Measurements from ENCODE around the gene DHRSX.

- TF ChIP-seq CTCF (IDR thresholded peaks at IDR 0.05) = no peak
- TF ChIP-seq EZH2 (IDR thresholded peaks at IDR 0.05) = no peak
- no peak for TF ChIP-seq EZH2phosphoT487 (IDR thresholded peaks at IDR 0.05)
Measured at GRCh38 chrX:2501559-2502102, 855 bp upstream of the DHRSX start.

Measured in neural progenitor cell (in vitro differentiated cells).